Measurements from ENCODE around the gene KCNJ11. TPM values are rescaled to one million over a fixed set of nuclear protein-coding genes. Genes with fewer than 3 reads are reported as not detected.
"Not testable (repeated sequence)": the region's sequence is repeated elsewhere in the genome, so short reads cannot be mapped to it uniquely, and the experiment has no call there.

The KCNJ11 gene
- total RNA-seq, 4 donors from 2014 or later = 0.66 to 6.5 (median 2.5) TPM; not detected in 1

DNA sequence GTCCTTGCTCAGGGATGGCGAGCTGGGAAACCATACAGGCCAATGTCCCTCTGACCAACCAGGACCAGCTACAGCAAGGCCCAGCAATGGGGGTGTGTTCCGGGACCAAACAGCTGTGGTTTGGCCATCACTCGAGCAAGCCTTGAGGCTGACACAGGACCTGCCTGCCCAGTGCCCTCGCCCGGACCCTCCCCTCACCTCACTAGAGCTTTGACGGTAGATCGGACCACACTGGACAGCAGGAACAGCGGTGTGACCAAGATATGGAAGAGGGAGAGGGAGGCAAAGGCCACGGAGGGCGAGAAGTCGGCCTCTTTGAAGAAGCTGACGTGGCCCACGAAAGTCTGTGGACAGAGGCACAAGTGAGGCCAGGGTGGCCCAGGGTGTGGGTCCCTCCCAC, 42.2 kb upstream of the KCNJ11 start:
- 92% methylated on average over 13 of the region's 13 CpGs for WGBS
- Histone ChIP-seq H3K36me3 (no peaks in the 10 kb centered on the region), H3K4me1 (peaks cover 0 to 5% (median 1%) of the 10 kb centered on the region in 4 donors), H3K27ac (replicated peaks in 1 of 4) (no peak overlapping the region), H3K9me3 (no peaks in the 10 kb centered on the region), H3K27me3 (peaks cover 0 to 6% (median 0%) of the 10 kb centered on the region in 4 donors), H3K4me3 (no peak overlapping the region)
- intact Hi-C loops (cut with DNase I) = no loop called here
- no peak for DNase-seq (ENCODE audit: extremely low spot score)
- TF ChIP-seq POLR2A (IDR thresholded peaks at IDR 0.05; ENCODE audit: low read depth) = no peak
- TF ChIP-seq POLR2AphosphoS5 (IDR thresholded peaks at IDR 0.05) = no peak

DNA sequence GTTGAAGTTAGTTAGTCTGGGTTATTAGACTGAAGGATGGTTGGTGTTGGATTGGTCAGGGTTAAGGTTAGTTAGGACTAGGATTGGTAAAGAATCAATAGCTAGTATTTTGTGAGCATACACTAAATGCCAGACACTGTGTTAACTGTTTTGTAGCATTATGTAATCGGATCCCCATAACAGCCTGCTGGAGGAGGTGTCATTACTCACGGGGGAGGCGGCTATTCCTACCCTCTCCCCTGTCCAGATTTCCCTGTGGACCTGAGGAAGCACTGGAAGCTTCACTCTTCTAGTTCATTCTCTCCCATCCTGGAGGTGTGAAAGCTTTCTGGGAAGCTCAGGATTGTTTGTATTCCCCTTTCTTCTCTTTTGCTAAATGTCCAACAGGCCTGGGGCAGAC, 40.5 kb upstream of the KCNJ11 start:
- no peak for DNase-seq (ENCODE audit: extremely low spot score)
- no peaks in the 10 kb centered on the region for H3K27me3 ChIP-seq
- H3K9me3 ChIP-seq = no peaks in the 10 kb centered on the region
- 87% methylated on average over 3 of the region's 3 CpGs for WGBS
- peaks cover 0 to 5% (median 1%) of the 10 kb centered on the region in 4 donors for H3K4me1 ChIP-seq
- H3K36me3 ChIP-seq = no peaks in the 10 kb centered on the region
- H3K4me3 ChIP-seq = no peak overlapping the region
- TF ChIP-seq POLR2A (IDR thresholded peaks at IDR 0.05; ENCODE audit: low read depth) (no peak), EP300 (IDR thresholded peaks at IDR 0.05) (no peak), POLR2AphosphoS5 (IDR thresholded peaks at IDR 0.05) (no peak)
- TF ChIP-seq, protein P1, sequence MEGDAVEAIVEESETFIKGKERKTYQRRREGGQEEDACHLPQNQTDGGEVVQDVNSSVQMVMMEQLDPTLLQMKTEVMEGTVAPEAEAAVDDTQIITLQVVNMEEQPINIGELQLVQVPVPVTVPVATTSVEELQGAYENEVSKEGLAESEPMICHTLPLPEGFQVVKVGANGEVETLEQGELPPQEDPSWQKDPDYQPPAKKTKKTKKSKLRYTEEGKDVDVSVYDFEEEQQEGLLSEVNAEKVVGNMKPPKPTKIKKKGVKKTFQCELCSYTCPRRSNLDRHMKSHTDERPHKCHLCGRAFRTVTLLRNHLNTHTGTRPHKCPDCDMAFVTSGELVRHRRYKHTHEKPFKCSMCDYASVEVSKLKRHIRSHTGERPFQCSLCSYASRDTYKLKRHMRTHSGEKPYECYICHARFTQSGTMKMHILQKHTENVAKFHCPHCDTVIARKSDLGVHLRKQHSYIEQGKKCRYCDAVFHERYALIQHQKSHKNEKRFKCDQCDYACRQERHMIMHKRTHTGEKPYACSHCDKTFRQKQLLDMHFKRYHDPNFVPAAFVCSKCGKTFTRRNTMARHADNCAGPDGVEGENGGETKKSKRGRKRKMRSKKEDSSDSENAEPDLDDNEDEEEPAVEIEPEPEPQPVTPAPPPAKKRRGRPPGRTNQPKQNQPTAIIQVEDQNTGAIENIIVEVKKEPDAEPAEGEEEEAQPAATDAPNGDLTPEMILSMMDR (IDR thresholded peaks at IDR 0.05) = no peak
- H3K27ac ChIP-seq (replicated peaks in 1 of 4) = no peak overlapping the region
- intact Hi-C loops (cut with DNase I) = no loop called here

DNA sequence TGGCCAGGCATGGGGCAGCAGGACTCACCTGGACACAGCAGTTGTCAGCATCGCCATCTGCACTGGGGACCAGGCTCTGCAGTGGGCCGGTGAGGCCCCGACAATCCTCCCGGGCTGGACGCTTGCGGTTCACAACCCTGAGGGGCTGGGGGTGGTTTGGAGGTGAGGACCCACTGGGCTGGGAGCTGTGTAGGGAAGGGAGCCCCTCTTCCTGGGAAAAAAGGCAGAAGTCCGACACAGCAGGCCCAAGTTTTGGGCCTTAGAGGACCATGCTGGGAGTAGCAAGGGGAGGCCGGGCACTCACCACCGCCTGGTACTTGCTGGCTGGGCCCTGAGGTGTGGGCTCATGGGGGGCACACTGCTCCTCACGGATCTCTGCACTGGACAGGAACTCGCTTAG, 39.8 kb upstream of the KCNJ11 start:
- Histone ChIP-seq H3K27ac (replicated peaks in 1 of 4) (no peak overlapping the region), H3K36me3 (no peaks in the 10 kb centered on the region), H3K4me1 (peaks cover 0 to 5% (median 1%) of the 10 kb centered on the region in 4 donors), H3K4me3 (no peak overlapping the region), H3K27me3 (no peaks in the 10 kb centered on the region), H3K9me3 (no peaks in the 10 kb centered on the region)
- TF ChIP-seq POLR2AphosphoS5 (IDR thresholded peaks at IDR 0.05) (no peak), EP300 (IDR thresholded peaks at IDR 0.05) (no peak), POLR2A (IDR thresholded peaks at IDR 0.05; ENCODE audit: low read depth) (no peak)
- TF ChIP-seq, protein P1 (IDR thresholded peaks at IDR 0.05) = no peak
- 100% methylated on average over 3 of the region's 11 CpGs for WGBS
- no peak for DNase-seq (ENCODE audit: extremely low spot score)
- intact Hi-C loops (cut with DNase I) = no loop called here

DNA sequence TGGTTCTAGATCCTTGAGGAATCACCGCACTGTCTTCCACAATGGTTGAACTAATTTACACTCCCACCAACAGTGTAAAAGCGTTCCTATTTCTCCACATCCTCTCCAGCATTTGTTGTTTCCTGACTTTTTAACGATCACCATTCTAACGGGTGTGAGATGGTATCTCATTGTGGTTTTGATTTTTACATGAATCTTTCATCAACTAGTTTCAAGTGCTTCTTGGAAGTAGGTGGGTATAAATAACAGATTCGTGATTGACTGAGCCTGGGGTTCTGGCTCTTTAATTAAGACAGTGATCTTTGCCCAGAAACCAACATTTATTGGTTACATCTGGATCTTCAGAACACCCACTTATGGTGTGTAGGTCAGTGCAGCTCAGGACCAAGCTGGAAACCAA, 37.8 kb upstream of the KCNJ11 start:
- H3K36me3 ChIP-seq; H3K27ac ChIP-seq (replicated peaks in 1 of 4); DNase-seq (ENCODE audit: extremely low spot score); H3K9me3 ChIP-seq; H3K4me3 ChIP-seq; intact Hi-C loops (cut with DNase I); H3K4me1 ChIP-seq; H3K27me3 ChIP-seq: not testable (repeated sequence)
- 83% methylated on average over 5 of the region's 5 CpGs for WGBS

DNA sequence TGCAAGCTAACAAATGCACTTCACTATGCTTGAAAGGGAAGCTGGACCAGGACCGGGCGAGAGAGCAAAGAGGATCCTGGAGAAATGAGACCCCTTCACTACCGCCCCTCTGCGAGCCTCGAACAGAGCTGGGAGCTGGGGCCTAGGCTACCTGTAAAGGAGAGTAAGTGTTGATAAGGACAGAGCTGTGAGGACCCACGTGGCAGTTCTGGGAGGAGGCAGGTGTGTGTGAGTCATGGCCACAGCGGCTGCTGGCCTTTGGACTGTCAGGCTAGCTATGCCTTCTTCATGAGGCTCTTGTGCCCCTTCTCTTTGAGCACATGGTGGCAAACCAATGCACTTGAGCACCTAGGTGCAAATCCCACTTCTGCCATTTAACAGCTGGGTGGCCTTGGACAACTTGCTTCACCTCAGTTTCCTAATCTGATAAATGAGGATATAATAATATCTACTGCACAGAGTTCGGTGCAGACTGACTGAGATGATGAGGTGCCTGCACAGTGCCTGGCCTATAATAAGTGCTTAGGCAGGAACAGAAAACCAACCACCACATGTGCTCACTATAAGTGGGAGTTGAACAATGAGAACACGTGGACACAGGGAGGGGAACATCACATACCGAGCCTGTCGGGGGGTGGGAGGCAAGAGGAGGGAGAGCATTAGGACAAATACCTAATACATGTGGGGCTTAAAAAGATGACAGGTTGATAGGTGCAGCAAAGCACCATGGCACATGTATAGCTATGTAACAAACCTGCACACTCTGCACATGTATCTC, 35.3 kb upstream of the KCNJ11 start:
- 82% methylated on average over 8 of the region's 11 CpGs for WGBS

More for the DNA sequence above, 35.3 kb upstream of the KCNJ11 start:
- Histone ChIP-seq H3K9me3 (no peaks in the 10 kb centered on the region), H3K4me3 (no peak overlapping the region), H3K4me1 (no peaks in the 10 kb centered on the region), H3K36me3 (no peaks in the 10 kb centered on the region), H3K27me3 (peaks cover 0 to 18% (median 0%) of the 10 kb centered on the region in 4 donors), H3K27ac (replicated peaks in 1 of 4) (no peak overlapping the region)
- no peak for TF ChIP-seq POLR2A (IDR thresholded peaks at IDR 0.05; ENCODE audit: low read depth)
- TF ChIP-seq, protein P1 (IDR thresholded peaks at IDR 0.05) = no peak
- TF ChIP-seq EP300 (IDR thresholded peaks at IDR 0.05) = no peak
- TF ChIP-seq POLR2AphosphoS5 (IDR thresholded peaks at IDR 0.05) = no peak
- intact Hi-C loops (cut with DNase I) = no loop called here
- no peak for DNase-seq (ENCODE audit: extremely low spot score)
